ENCODE measurements around the gene NECAB2.

NECAB2 gene

DNA sequence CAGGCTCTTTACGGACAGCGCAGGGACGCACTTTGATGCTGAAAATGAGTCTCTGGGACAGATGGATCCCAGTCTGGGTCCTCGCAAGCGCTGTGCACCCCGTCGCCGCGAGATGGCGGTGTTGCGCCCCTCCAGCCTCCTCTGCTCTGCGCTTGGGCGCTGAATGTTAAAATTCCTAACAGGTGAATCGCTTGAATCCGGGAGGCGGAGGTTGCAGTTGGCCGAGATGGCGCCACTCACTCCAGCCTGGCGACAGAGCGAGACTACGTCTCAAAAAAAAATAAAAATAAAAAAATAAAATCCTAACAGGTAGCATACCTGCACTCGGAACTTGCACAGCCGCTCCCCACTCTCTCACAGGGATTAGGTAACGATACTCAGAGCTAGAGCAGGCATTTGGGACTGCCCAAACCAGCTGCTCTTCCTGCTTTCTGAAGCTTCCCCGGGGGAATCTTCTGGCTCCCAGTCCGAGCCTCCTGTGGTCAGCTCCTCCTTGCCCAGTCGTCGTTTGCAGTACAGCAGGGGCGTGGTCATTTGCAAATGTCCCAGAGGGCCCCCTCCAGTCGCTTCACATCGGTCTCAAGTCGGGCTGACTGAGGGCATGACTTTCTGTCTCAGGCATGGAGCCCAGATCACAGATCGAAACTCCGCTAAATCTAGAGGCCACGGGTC is 41.2 kb upstream of the NECAB2 start:
- TF ChIP-seq CTCF (IDR thresholded peaks at IDR 0.05; ENCODE audit: borderline replicate concordance, insufficient read depth, low read depth, low read length): peak; percentile 98

DNA sequence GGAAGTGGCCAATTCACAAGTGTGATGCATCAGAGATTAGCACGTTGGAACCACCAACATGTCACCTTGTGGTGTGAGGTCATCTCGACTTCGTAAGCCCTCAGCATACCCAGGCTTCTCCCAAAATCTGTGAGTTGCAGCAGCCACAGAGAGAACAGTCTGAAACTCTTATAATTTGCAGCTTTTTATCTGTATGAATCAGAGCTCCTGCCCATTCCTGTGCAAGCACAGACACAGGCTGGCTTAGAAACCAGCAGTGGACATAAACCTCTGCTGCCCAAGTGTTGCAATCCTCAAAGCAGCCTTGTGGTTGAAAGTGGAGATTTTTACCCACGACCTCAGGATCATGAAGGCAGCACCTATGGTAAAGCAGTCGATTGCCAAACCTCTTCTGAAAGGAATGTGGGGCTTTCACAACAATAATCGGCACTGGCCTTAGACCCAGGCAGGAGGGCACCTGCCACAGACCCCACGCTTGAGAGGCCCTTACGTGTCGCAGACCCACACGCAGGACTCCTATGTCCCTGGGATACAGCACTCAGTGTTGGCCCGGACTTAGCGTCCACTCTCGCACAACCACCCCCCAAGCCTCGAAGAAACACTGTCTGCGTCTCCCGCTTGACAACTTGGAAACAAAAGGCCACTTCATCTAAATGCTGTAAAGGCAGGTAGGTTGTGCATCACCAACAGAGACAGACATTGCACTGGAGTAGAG is 39.5 kb upstream of the NECAB2 start:
- no peak overlapping the region for H3K4me3 ChIP-seq (ENCODE audit: low read depth, low read length)
- no peak for TF ChIP-seq CTCF (IDR thresholded peaks at IDR 0.05; ENCODE audit: borderline replicate concordance, insufficient read depth, low read depth, low read length)

More for the DNA sequence above, 41.2 kb upstream of the NECAB2 start:
- H3K4me3 ChIP-seq (ENCODE audit: low read depth, low read length): no peak overlapping the region

GRCh38 chr16:83929811-83930555 is 38.1 kb upstream of the NECAB2 start:
- no peak overlapping the region for H3K4me3 ChIP-seq (ENCODE audit: low read depth, low read length)
- no peak for TF ChIP-seq CTCF (IDR thresholded peaks at IDR 0.05; ENCODE audit: borderline replicate concordance, insufficient read depth, low read depth, low read length)

DNA sequence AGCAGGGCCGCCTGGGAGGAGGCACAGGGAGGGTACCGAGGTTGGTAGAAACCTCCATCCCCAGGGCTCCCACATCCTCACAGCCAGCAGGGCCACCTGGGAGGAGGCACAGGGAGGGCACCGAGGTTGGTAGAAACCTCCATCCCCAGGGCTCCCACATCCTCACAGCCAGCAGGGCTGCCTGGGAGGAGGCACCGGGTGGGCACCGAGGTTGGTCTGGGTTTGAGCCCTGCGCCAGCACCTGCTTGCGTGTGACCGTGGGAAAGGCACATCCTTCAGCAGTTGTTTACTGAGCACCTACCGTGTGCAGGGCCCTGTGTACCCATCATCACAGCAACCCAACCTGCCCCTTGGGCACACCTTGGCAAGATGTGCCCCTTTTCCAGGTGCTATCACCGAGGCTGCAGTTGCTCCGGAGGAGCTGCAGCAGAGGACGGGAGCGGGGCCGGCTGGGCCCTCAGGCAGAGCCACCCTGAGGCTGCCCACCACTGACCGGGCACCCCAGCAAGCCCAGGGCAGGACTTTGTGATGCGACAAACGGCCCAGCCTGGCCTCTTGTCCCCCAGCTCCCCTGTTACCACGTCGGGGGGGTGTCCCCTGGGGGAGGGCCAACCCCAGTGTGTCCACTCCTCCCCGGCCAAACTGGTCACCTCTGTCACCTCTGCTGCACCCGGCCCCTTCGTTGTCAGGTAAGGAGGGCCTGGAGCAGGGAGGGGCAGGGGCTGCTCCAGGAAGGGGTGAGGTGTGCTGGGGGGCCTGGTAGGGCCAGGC is 37.1 kb upstream of the NECAB2 start:
- H3K4me3 ChIP-seq (ENCODE audit: low read depth, low read length): no peak overlapping the region
- no peak for TF ChIP-seq CTCF (IDR thresholded peaks at IDR 0.05; ENCODE audit: borderline replicate concordance, insufficient read depth, low read depth, low read length)

- TF ChIP-seq CTCF (IDR thresholded peaks at IDR 0.05; ENCODE audit: borderline replicate concordance, insufficient read depth, low read depth, low read length): no peak
These were observed 36.5 kb upstream of the NECAB2 start for GRCh38 chr16:83931556-83931955.

GRCh38 chr16:83932304-83932703 is 35.7 kb upstream of the NECAB2 start:
- H3K4me3 ChIP-seq (ENCODE audit: low read depth, low read length): no peak overlapping the region
- TF ChIP-seq CTCF (IDR thresholded peaks at IDR 0.05; ENCODE audit: borderline replicate concordance, insufficient read depth, low read depth, low read length): no peak

More at GRCh38 chr16:83931556-83931955, 36.5 kb upstream of the NECAB2 start:
- no peak overlapping the region for H3K4me3 ChIP-seq (ENCODE audit: low read depth, low read length)
